HG02588 (cell line): ENCODE data around the gene OR8D2.
"Not testable (repeated sequence)": the region's sequence is repeated elsewhere in the genome, so short reads cannot be mapped to it uniquely, and the experiment has no call there.

Source experiments
- ATAC-seq: cut with Tn5 transposase; IDR thresholded peaks from one replicate; pipeline ENCODE4 v1.9.1; 2021; ENCODE audit warnings: mild to moderate bottlenecking, moderate library complexity; ENCODE audit not compliant: unreplicated experiment

The OR8D2 gene

GRCh38 chr11:124294687-124295086 lies 25.3 kb downstream of the OR8D2 start:
- no peak for ATAC-seq

GRCh38 chr11:124285610-124286344 lies 34.2 kb downstream of the OR8D2 start:
- ATAC-seq, result no peak

GRCh38 chr11:124278261-124278660 lies 41.7 kb downstream of the OR8D2 start:
- no peak for ATAC-seq

- ATAC-seq, result no peak
Measured at GRCh38 chr11:124277804-124278203, 42.2 kb downstream of the OR8D2 start.

- ATAC-seq, result no peak
Measured at GRCh38 chr11:124277207-124277606, 42.8 kb downstream of the OR8D2 start.

DNA sequence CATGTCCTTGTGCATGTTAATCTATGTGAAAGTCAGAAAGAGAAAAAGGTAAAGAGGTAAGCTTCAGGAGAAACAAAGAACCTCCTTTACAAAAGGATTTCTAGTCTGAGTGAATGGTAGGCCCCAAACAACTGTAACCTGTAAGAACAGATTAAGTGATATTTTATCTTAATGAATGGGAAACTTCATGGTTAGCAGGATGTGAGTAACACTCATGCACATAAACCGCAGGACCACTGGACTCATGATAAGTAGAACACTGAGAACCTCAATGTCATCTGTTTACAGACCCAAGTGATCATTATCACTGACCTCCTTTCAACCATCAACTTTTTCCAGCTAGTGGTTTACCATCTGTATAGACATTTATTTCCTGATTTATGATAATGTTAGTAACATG lies 43.9 kb downstream of the OR8D2 start:
- ATAC-seq, result no peak

GRCh38 chr11:124274000-124274399 lies 46.0 kb downstream of the OR8D2 start:
- ATAC-seq, result no peak

- ATAC-seq, result not testable (repeated sequence)
Measured at GRCh38 chr11:124270886-124271285, 49.1 kb downstream of the OR8D2 start.
